HuH-7.5 (cell line): Measurements from ENCODE around the gene NOX1.
A peak's percentile ranks its signal among the peaks of the same experiment; 100 is the strongest.

Experiments used
- DNase-seq: peaks from one replicate; pipeline ENCODE4 v3.0.0; 2011; ENCODE audit warnings: low spot score

NOX1 gene

GRCh38 chrX:100874325-100874724 lies at the start of gene NOX1:
Gene NOX1 (minus strand): TSS chrX:100874359. CDS start chrX:100874139, 220 bp downstream.
- no peak for DNase-seq

DNA sequence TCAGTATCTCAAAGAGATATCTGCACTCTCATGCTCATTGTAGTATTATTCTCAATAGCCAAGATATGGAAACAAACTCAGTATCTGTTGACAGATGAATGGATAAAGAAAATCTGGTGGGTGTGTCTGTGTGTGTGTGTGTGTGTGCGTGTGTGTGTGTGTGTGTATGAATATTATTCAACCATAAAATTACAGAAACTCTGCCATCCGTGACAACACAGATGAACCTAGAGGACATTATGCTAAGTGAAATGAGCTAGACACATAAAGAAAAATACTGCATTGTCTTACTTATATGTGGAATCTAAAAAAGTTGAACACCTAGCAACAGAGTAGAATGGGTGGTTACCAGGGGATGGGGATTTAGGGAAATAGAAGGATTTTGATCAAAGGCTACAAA lies 41.4 kb upstream of the NOX1 start:
- no peak for DNase-seq

DNA sequence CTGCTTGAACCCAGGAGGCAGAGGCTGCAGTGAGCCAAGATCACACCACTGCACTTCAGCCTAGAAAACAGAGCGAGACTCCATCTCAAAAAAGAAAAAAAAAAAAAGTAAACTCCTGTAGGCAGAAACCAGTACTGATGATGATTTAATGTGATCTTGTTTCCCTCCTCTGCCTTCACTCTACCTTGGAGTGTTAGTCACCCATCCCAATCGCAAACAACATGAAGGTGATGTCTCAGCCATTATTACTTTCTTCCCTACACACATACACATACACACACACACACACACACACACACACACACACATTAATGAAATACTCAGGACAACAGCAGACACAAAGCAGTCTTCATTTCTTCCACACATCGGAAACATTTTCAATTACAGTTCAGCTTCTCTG lies 39.0 kb upstream of the NOX1 start:
- no peak for DNase-seq

DNA sequence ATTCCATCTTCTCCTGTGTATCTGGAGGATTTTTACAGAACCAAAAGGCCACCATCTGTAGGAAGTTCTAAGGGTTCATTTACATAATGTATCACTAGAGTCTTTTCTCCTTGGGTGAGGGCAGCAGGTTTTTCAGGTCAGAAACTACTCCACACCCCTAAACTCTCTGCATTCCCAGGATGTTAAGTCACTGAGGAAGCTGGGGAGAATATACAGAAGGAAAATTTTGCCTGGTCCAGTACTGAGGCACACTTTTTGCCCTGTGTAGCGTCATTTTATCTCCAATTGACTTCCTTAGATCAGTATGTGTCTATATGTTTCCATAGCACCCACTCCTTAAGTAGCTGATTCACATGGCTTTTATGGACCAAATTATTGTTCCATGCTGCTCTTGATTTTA lies 37.6 kb upstream of the NOX1 start:
- no peak for DNase-seq

DNA sequence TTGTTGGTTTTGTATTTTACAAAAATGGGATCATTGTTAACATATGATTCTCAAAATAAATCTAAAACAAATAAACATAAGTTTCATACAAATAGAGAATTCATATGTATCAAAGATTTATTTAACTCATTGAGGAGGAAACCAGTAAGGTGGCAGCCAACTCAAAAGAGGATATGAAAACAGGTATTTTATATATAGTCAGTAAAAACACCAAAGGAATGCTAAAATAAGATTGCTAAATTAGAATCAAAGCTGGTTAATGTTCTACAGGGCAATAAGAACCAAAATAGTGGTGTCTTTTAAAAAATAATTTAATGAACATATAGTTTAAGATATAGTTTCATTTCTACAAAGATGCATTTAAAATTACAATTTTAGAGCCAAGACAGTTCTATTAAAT lies 31.5 kb upstream of the NOX1 start:
- no peak for DNase-seq

- DNase-seq, result no peak
These were observed 30.3 kb upstream of the NOX1 start for GRCh38 chrX:100904433-100904832.

DNA sequence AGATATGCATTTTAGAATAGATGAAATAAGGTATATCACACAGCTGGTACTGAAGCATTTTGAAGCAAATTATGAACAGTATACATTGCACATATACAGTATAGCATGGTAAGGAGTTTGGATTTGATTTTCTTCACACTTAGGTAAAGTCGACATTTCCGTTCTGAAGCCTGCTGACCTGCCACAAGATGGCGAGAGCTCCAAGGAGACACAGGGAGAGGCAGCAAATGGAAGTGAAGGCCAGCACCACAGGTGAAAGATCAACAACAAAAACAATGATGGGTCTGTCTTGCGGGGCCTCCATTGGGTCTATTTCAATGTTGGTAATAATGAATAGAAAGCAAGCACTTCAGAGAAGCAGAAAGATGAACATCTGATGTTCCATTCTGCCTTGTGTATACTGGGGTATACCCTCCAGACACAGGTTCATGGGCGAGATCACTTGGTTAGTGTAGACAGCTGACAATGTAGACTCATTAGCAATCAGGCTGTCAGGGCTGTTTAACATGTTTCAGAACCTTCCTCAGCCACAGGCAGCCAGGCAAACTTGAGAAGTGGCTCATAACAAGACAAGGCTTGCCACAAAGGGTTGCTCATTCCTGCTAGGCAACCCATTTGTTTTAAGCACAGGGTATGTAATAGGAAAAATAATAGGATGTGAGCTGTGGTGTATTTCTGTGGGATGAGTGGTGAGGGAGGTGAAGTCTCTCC lies 21.4 kb upstream of the NOX1 start:
- DNase-seq, result no peak

- no peak for DNase-seq
These were observed 9.5 kb upstream of the NOX1 start for GRCh38 chrX:100883654-100884053.

DNA sequence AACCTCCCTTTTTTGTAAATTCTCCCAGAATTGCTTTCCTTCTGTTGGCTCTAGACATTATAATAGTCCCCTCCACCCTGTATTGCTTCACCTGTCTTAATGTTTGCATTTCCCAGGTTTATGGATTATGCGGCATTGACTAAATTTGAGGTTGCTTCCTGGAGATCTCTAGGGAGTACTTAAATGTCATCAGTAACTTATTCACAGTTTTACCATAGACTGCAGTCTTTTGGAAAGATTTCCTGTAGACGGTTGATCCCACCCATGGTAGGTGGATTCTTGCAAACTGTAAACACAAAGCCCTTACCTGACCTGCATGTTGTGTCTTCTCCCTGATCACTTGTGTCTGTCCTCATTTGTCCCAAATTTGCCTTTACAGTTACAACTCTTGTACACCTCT lies 6.2 kb upstream of the NOX1 start:
- DNase-seq, result no peak

DNA sequence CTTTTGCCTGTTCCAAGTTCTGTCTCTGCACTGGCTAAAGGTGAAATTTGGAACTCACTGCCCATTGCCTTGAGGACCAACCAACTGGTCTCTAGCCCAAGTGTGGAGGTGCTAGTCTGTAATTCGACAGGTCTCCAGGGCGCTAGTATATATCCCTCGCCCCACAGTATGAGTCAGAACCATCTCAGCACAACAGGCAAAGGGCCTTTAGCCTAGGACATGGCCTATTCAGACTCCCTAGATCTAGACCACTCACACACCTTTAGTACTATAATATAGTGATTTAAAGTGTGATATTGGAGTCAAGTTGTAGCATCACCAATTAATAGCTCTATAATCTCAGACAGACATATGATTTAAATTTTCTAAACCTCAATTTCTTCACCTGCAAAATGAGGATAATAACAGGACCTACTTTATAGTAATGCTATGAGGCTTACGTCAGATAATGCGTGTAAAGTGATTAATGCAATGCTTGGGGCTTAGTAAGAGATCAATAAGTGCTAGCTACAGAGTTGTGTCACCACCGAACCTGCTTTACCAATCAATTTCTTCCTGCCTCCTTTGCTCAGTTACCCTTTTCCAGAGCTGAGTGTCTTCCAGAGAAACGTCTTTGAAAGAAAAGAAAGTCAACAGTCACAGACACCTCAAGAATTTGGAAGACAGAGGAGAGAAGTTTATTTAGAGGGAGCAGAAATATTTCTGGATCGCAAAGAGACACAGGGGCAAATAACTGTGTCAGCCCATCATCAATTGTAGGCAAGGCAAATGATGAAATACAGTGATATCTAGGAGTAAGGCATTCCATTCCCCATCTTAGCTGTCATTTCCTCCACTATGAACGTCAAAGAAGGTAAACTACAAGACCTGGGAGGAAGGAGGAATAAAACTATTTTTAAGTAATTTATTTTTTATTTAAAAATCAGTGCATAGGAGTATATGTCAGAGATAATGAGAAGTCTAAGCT lies 2.3 kb downstream of the NOX1 start:
- no peak for DNase-seq

DNA sequence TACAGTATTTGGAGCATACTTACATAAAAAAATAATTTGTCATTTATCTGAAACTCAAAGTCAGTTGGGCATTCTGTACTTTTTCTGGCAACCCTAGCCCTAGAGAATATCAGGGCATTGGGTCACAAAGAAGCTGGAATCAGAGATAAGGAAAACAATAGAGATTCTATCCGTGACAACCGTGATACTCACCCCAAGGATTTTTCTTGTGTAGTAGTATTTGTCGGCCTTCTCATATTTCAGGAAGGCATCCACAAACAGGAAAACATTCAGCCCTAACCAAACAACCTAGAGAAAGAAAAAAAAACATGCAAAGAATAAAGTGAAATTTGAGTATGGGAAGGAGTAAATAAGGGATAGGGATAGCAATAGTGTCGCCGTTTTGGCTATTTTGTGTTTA lies 3.6 kb downstream of the NOX1 start:
- DNase-seq, result no peak

DNA sequence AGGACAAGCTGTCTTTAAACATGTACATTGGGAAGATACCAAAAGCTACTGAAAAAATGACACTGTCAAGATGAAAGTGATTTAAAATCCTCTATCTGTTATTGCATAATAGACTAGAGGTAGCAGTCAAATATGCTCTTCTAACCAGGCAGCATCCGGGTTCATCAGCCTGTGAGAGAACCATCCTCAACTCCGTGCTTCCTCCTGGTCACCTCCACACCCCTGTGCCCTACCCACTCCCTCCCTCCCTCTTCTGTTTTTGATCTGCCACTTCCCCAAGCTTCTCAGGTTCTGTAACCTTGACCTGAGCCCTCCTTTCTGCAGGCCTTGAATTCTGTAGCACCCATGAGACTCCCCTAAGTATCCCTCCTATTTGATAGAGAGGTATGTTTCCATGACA lies 5.9 kb downstream of the NOX1 start:
- DNase-seq, result no peak

- no peak for DNase-seq
These were observed 9.3 kb downstream of the NOX1 start for GRCh38 chrX:100864657-100865391.

GRCh38 chrX:100863326-100863864 lies 10.8 kb downstream of the NOX1 start:
- DNase-seq, result no peak

- no peak for DNase-seq
These were observed 21.3 kb downstream of the NOX1 start for GRCh38 chrX:100852810-100853209.

DNA sequence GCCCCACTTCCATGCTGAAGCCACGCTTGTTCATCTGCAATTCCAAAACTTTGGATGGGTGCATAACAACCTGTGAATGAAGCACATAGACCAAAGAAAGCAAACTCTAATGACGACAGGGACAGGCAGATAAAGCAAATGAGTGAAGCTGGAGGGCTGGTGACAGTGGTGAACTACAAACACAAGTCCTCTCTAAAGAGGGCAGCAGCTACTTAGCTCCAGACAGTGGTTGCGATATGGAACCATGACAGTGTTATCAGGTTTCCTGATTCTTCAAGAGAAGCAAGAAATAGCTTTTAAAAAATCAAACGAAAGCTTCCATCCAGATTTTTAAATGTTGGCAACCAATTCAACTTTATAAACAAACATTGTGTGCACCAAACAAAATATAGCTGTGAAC lies 23.8 kb downstream of the NOX1 start:
- DNase-seq, result no peak

DNA sequence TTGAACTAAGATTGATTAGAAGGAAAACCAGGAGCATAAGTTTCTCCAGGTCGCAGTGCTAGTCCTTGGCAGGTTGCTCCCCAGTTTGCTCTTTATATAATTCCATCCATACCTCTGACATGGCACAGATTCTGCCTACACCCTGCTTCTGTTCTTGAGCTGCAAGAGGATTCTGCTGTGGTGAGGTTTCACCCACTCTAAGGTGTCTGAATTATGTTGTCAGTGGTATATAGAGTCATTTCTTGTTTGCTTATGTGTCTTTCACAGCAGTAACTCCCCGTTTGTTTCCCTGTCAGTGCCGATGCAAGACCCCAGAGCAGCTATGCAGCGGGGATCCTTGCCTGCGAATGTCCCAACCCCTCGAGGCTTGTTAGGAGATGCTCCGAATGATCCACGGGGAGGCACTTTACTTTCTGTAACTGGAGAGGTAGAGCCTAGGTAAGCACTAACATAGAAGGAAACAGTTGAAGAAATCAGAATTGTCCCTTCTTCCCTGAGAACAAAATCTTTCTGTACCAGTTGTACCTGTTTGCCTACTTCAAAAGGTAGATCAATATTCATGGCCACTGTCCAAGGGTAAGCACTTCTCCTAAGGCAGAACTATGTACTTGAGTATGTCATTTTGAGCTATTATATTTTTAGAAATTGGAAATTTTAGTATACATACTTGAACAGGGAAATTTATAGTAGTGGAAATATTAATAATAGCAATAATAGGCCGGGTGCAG lies 42.8 kb downstream of the NOX1 start:
- DNase-seq, result no peak

- DNase-seq, result no peak
These were observed 43.6 kb downstream of the NOX1 start for GRCh38 chrX:100830547-100830946.

DNA sequence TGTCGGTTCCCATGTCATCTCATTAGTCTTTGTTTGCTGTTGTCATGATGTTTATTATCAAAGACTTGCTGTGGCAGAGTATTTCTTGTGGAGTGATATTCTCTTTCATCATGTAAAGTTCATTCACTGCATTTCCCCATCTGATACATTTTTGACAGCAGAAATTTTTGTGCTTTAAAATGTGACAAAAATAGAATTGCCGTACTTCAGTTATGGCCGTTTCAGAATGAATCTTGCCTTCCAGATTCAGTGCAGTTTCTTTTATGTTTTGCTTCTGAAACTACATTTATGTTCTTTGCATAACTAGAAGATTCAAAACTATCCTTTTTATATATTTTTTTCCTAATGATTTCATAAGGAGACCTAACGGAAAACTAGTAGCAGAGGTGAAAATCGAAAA lies 44.0 kb downstream of the NOX1 start:
- DNase-seq, result no peak

GRCh38 chrX:100829730-100830129 lies 44.4 kb downstream of the NOX1 start:
- DNase-seq, result no peak

DNA sequence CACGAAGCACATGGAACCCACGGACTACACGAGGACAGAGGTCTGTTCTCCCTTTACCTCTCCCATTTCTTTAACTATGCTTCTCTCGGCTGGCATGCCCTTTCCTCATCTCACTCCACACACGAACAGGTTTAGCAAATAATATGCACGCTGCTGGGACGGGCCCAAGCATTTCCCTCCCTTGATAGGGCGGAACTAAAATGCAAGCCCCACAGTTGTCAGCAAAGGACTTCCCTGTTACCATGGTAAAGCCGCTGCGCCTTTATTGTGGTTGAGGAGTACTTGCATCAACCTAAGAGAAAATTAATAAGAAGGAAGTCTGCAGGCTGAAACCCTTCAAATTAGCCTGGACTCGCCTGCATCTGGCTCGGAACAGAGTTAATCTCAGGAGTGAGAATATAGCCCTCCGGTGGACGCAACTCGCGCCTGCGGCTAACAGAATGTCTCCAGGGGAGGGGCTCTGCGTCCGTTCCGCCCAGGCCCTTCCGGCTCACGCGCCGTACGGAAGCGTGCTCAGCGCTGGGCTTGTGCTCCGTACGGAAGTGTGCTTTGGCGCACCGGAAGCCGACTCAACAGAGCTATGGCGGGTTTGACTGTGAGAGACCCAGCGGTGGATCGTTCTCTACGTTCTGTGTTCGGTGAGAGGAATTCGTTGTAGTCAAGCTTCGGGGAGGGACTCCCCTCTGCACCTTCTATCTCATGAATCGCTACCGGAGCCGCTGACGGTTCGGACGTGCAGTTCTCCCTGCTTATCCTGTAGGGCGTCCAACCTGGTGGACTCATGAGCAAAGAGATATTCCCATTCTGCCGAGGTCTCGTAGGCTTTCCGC lies 54.1 kb downstream of the NOX1 start, which contains the start of gene CSTF2:
TSS of gene CSTF2 (plus strand) at position 555 of the 830 bp plus-strand sequence. CDS start at position 581, 26 bp downstream.
- peak; percentile 43 for DNase-seq
